MM.1S (cell line): Measurements from ENCODE around the gene AKAP6.

Source experiments
- DNase-seq: peaks from one replicate; pipeline ENCODE4 v3.0.0-alpha.2; 2015
- H2AFZ ChIP-seq: fragments of 300-600 bp; sonication (generic); 2 replicates; pipeline ENCODE4 v1.6.0; 2016; ENCODE audit warnings: antibody characterized with exemption, low read length
- H3F3A ChIP-seq: fragments of 300-600 bp; sonication (generic); 2 replicates; pipeline ENCODE4 v1.6.1; 2016; ENCODE audit warnings: mild to moderate bottlenecking, antibody characterized with exemption, low read length, moderate library complexity, mixed read lengths; ENCODE audit not compliant: insufficient read depth
- H3K27ac ChIP-seq: fragments of 300-600 bp; sonication (generic); 2 replicates; pipeline ENCODE4 v1.5.1; 2016; ENCODE audit warnings: mild to moderate bottlenecking, low read length
- H3K27me3 ChIP-seq: fragments of 300-600 bp; sonication (generic); replicated peaks from 2 replicates; pipeline ENCODE4 v1.6.0; 2016; ENCODE audit warnings: low read length; ENCODE audit not compliant: insufficient read depth
- H3K36me3 ChIP-seq: fragments of 300-600 bp; sonication (generic); replicated peaks from 2 replicates; pipeline ENCODE4 v1.6.1; 2016; ENCODE audit warnings: mild to moderate bottlenecking, low read length, mixed read lengths; ENCODE audit not compliant: insufficient read depth
- H3K4me1 ChIP-seq: fragments of 300-600 bp; sonication (generic); 2 replicates; pipeline ENCODE4 v1.6.1; 2016; ENCODE audit warnings: low read length, mixed read lengths
- H3K4me2 ChIP-seq: fragments of 300-600 bp; sonication (generic); 2 replicates; pipeline ENCODE4 v1.6.0; 2016; ENCODE audit warnings: low read depth, low read length
- H3K4me3 ChIP-seq: fragments of 300-600 bp; sonication (generic); 2 replicates; pipeline ENCODE4 v1.5.1; 2016; ENCODE audit warnings: low read length, mixed read lengths
- H3K79me2 ChIP-seq: fragments of 300-600 bp; sonication (generic); 2 replicates; pipeline ENCODE4 v1.6.1; 2016; ENCODE audit warnings: mixed run types, low read length, mixed read lengths
- H3K9ac ChIP-seq: fragments of 300-600 bp; sonication (generic); 2 replicates; pipeline ENCODE4 v1.6.1; 2016; ENCODE audit warnings: low read length, mixed read lengths
- H3K9me2 ChIP-seq: fragments of 300-600 bp; sonication (generic); replicated peaks from 2 replicates; pipeline ENCODE4 v1.6.1; 2016; ENCODE audit warnings: mild to moderate bottlenecking, low read length, mixed read lengths; ENCODE audit not compliant: insufficient read depth
- H3K9me3 ChIP-seq: fragments of 300-600 bp; sonication (generic); replicated peaks from 2 replicates; pipeline ENCODE4 v1.6.1; 2016; ENCODE audit warnings: mild to moderate bottlenecking, low read length, mixed read lengths; ENCODE audit not compliant: insufficient read depth
- H4K20me1 ChIP-seq: fragments of 300-600 bp; sonication (generic); 2 replicates; pipeline ENCODE4 v1.6.1; 2016; ENCODE audit warnings: mild to moderate bottlenecking, low read length, moderate library complexity, mixed read lengths; ENCODE audit not compliant: insufficient read depth
- EZH2 ChIP-seq: fragments of 300-600 bp; sonication (generic); optimal IDR thresholded peaks from 2 replicates; pipeline ENCODE3; 2017; ENCODE audit warnings: low read depth, mild to moderate bottlenecking, antibody characterized with exemption, low read length, mixed read lengths
- EZH2phosphoT487 ChIP-seq: fragments of 300-600 bp; sonication (generic); IDR thresholded peaks from 2 replicates; pipeline ENCODE4 v1.6.1; 2018; ENCODE audit warnings: antibody characterized with exemption, low read length
- TF ChIP-seq, protein P1 (sequence below): fragments of 300-600 bp; sonication (generic); IDR thresholded peaks from 2 replicates; pipeline ENCODE4 v1.5.1; 2016; ENCODE audit warnings: antibody characterized with exemption, low read length, mixed read lengths

The AKAP6 gene

DNA sequence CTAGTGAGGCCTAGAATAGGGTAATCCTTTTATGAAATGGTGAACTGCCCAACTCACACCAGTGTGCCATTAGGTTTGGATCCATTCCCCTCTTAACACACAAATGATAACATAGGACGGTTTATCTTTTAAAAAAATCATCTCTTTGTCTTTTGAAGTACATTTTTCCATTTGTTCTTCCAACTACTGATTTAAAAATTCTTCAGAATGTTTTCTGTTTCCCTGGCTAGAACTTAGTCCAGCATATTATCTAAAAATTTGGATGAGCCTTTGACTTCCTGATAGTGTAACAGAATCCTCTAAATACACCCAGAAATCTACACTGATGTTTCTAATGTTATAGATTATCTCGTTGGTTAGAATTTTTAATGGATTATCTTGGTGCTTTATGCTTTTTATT is 359.8 kb downstream of the AKAP6 start:
- H3K4me2 ChIP-seq = no peak overlapping the region
- H3F3A ChIP-seq = peaks cover 13% of the 10 kb centered on the region
- no peak overlapping the region for H3K9ac ChIP-seq
- no peaks in the 10 kb centered on the region for H3K9me3 ChIP-seq
- DNase-seq = no peak
- TF ChIP-seq, protein P1, sequence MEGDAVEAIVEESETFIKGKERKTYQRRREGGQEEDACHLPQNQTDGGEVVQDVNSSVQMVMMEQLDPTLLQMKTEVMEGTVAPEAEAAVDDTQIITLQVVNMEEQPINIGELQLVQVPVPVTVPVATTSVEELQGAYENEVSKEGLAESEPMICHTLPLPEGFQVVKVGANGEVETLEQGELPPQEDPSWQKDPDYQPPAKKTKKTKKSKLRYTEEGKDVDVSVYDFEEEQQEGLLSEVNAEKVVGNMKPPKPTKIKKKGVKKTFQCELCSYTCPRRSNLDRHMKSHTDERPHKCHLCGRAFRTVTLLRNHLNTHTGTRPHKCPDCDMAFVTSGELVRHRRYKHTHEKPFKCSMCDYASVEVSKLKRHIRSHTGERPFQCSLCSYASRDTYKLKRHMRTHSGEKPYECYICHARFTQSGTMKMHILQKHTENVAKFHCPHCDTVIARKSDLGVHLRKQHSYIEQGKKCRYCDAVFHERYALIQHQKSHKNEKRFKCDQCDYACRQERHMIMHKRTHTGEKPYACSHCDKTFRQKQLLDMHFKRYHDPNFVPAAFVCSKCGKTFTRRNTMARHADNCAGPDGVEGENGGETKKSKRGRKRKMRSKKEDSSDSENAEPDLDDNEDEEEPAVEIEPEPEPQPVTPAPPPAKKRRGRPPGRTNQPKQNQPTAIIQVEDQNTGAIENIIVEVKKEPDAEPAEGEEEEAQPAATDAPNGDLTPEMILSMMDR = no peak
- no peak for TF ChIP-seq EZH2phosphoT487
- TF ChIP-seq EZH2 = no peak
- no peaks in the 10 kb centered on the region for H3K36me3 ChIP-seq
- H3K27me3 ChIP-seq = no peaks in the 10 kb centered on the region
- no peaks in the 10 kb centered on the region for H4K20me1 ChIP-seq
- H3K27ac ChIP-seq = no peak overlapping the region
- H3K4me3 ChIP-seq = no peak overlapping the region
- H3K4me1 ChIP-seq = peaks cover 20% of the 10 kb centered on the region
- H2AFZ ChIP-seq = no peak overlapping the region
- no peaks in the 10 kb centered on the region for H3K79me2 ChIP-seq
- H3K9me2 ChIP-seq = no peaks in the 10 kb centered on the region

DNA sequence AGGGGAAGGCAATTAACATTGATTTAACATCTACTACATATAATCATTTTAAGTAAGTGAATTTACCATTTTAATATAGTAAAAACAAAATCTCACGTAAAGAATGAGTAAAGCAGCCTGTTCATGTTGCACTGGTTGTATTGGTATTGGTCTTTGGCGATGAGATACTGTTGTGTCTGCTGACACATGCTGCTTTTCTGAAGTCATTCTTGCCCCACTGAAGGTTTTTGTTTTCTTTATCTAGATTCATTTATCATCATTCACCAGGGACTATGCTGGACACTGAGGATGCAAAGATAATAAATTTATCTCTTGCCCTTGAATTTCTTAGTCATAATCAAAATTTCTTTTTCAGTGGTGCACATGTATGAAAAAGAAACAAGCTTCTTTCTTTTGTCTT is 363.3 kb downstream of the AKAP6 start:
- Histone ChIP-seq H3K9me3 (no peaks in the 10 kb centered on the region), H3K9me2 (no peaks in the 10 kb centered on the region), H3K27me3 (no peaks in the 10 kb centered on the region), H3K79me2 (no peaks in the 10 kb centered on the region), H4K20me1 (no peaks in the 10 kb centered on the region), H3K9ac (peak overlapping the region; percentile 58; the same call in 1 of the 2 replicates), H3K4me2 (peak overlapping the region; percentile 43; the same call in 1 of the 2 replicates), H3K4me1 (peaks cover 27% of the 10 kb centered on the region), H3F3A (peaks cover 23% of the 10 kb centered on the region), H3K36me3 (no peaks in the 10 kb centered on the region), H3K27ac (peak overlapping the region; percentile 82), H2AFZ (no peak overlapping the region), H3K4me3 (no peak overlapping the region)
- DNase-seq = no peak
- TF ChIP-seq EZH2 = no peak

DNA sequence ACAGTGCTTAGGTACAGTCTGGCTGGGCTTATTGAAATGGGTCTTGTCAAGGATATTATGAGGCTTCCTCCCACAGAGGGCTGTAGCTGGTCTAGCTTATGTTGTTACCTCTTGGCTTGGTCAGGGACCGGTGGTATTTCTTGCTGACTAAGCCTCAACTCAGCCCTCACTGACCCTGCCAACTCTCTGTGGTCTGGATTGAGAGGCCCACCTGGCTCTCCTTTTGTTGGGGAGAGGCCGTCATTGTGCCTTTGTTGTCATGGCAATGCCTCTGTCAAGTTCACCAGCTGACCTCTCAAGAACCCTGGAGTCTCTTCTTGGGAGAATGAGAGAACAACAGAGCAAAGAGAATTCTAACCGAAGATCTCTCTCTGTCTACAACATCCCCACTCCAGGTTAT is 364.0 kb downstream of the AKAP6 start:
- Histone ChIP-seq H3K4me2 (peak overlapping the region; percentile 43), H3K4me3 (no peak overlapping the region), H3F3A (peaks cover 23% of the 10 kb centered on the region), H3K79me2 (no peaks in the 10 kb centered on the region), H3K27me3 (no peaks in the 10 kb centered on the region), H2AFZ (no peak overlapping the region), H3K9ac (peak overlapping the region; percentile 58; the same call in 1 of the 2 replicates), H3K9me2 (no peaks in the 10 kb centered on the region), H3K4me1 (peaks cover 27% of the 10 kb centered on the region), H3K36me3 (no peaks in the 10 kb centered on the region), H3K9me3 (no peaks in the 10 kb centered on the region), H3K27ac (peak overlapping the region; percentile 82), H4K20me1 (no peaks in the 10 kb centered on the region)
- peak; percentile 93 for DNase-seq
- TF ChIP-seq EZH2 (no peak), EZH2phosphoT487 (no peak)
- TF ChIP-seq, protein P1 = no peak

DNA sequence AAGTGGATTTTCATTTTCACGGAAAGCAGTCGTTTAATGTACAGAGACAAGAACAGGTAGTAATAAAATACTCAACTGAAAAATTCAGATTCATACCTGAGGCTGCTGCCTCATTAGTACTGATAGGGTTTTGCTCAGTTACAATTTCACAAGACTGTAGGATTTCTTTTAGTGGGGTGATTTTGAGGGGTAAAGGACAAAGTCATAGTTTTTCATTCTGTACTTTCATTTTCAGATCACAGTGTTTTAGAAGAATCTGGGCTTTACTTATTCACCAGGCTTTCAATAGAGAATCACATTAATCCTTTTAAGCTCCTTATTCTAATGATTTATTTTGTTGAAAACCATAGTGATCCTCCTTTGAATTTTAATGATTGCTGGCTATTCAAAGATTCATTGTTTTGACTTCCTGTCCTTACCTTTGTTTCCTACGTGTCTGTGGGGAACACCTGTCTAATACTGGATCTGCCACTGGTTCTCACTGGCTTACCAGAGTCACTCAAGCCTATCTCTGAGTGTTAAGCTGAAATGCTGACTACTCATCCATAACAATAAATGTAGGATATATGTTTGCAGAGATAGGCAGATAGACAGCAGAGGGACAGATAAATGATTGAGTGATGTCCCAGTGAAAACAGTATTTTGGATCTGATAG is 365.8 kb downstream of the AKAP6 start:
- Histone ChIP-seq H3K27ac (peak overlapping the region; percentile 82; the same call in 1 of the 2 replicates), H2AFZ (no peak overlapping the region), H3K9me3 (no peaks in the 10 kb centered on the region), H3K4me2 (peak overlapping the region; percentile 22), H3K79me2 (no peaks in the 10 kb centered on the region), H3K4me1 (peaks cover 27% of the 10 kb centered on the region), H3K9me2 (no peaks in the 10 kb centered on the region), H3F3A (peaks cover 23% of the 10 kb centered on the region), H3K27me3 (no peaks in the 10 kb centered on the region), H3K9ac (peak overlapping the region; percentile 35), H3K36me3 (no peaks in the 10 kb centered on the region), H4K20me1 (no peaks in the 10 kb centered on the region), H3K4me3 (no peak overlapping the region)
- peak; percentile 35 for DNase-seq
- TF ChIP-seq EZH2 (no peak), EZH2phosphoT487 (no peak)
- TF ChIP-seq, protein P1 = no peak
